CD4-positive, alpha-beta T cell treated with Interleukin-6 for 4 hours (primary cell): Measurements from ENCODE around the gene PDCL3.
A peak's percentile ranks its signal among the peaks of the same experiment; 100 is the strongest.

Experiments used
- DNase-seq: peaks from one replicate; pipeline ENCODE4 v3.0.0-alpha.2; 2020; ENCODE audit warnings: mixed read lengths

Gene PDCL3

GRCh38 chr2:100562613-100563406, at the start of gene PDCL3:
Gene PDCL3, plus strand, starts transcription at chr2:100562993. Its CDS starts 75 bp downstream, at chr2:100563068.
- DNase-seq, result peak; percentile 96

- no peak for DNase-seq
Measured at GRCh38 chr2:100513650-100514049, 49.1 kb upstream of the PDCL3 start.

GRCh38 chr2:100517556-100517955, 45.2 kb upstream of the PDCL3 start:
- DNase-seq, result no peak

GRCh38 chr2:100518801-100519200, 44.0 kb upstream of the PDCL3 start:
- DNase-seq, result no peak

- DNase-seq, result no peak
Measured at GRCh38 chr2:100520224-100520623, 42.6 kb upstream of the PDCL3 start.

- DNase-seq, result no peak
Measured at GRCh38 chr2:100522430-100522829, 40.4 kb upstream of the PDCL3 start.

- DNase-seq, result no peak
Measured at GRCh38 chr2:100524331-100524730, 38.5 kb upstream of the PDCL3 start.

- no peak for DNase-seq
Measured at GRCh38 chr2:100526868-100527267, 35.9 kb upstream of the PDCL3 start.

GRCh38 chr2:100527440-100528015, 35.3 kb upstream of the PDCL3 start:
- DNase-seq, result no peak

GRCh38 chr2:100529176-100529575, 33.6 kb upstream of the PDCL3 start:
- DNase-seq, result no peak

- no peak for DNase-seq
Measured at GRCh38 chr2:100529900-100530299, 32.9 kb upstream of the PDCL3 start.

GRCh38 chr2:100535855-100536254, 26.9 kb upstream of the PDCL3 start:
- no peak for DNase-seq

- DNase-seq, result no peak
Measured at GRCh38 chr2:100537918-100538317, 24.9 kb upstream of the PDCL3 start.

GRCh38 chr2:100539221-100539620, 23.6 kb upstream of the PDCL3 start:
- DNase-seq, result no peak

- DNase-seq, result no peak
Measured at GRCh38 chr2:100541404-100541803, 21.4 kb upstream of the PDCL3 start.

GRCh38 chr2:100542418-100542817, 20.4 kb upstream of the PDCL3 start:
- DNase-seq, result no peak

GRCh38 chr2:100544911-100545596, 17.7 kb upstream of the PDCL3 start:
- no peak for DNase-seq

- no peak for DNase-seq
Measured at GRCh38 chr2:100546469-100546868, 16.3 kb upstream of the PDCL3 start.

GRCh38 chr2:100548771-100549170, 14.0 kb upstream of the PDCL3 start:
- DNase-seq, result no peak

GRCh38 chr2:100551303-100551702, 11.5 kb upstream of the PDCL3 start:
- no peak for DNase-seq

- peak; percentile 75 for DNase-seq
Measured at GRCh38 chr2:100554798-100555407, 7.9 kb upstream of the PDCL3 start.

GRCh38 chr2:100556746-100557145, 6.0 kb upstream of the PDCL3 start:
- DNase-seq, result no peak

- no peak for DNase-seq
Measured at GRCh38 chr2:100560216-100560830, 2.5 kb upstream of the PDCL3 start.
